GM19438 (cell line): ENCODE data around the gene E2F1.

Experiments used
- ATAC-seq: cut with Tn5 transposase; IDR thresholded peaks from one replicate; pipeline ENCODE4 v1.9.1; 2021; ENCODE audit warnings: low read depth; ENCODE audit not compliant: unreplicated experiment

Gene E2F1

GRCh38 chr20:33673114-33673409 is 13.1 kb downstream of the E2F1 start:
- ATAC-seq = no peak

GRCh38 chr20:33672426-33673113 is 13.6 kb downstream of the E2F1 start:
- ATAC-seq = no peak

GRCh38 chr20:33671573-33672288 is 14.5 kb downstream of the E2F1 start:
- no peak for ATAC-seq

- ATAC-seq = no peak
Measured at GRCh38 chr20:33670715-33671499, 15.3 kb downstream of the E2F1 start.

GRCh38 chr20:33669873-33670640 is 16.1 kb downstream of the E2F1 start:
- ATAC-seq = no peak

GRCh38 chr20:33669224-33669623 is 17.0 kb downstream of the E2F1 start:
- ATAC-seq = no peak

- no peak for ATAC-seq
Measured at GRCh38 chr20:33668466-33669155, 17.6 kb downstream of the E2F1 start.

- peak; percentile 23 for ATAC-seq
Measured at GRCh38 chr20:33667676-33668465, 18.3 kb downstream of the E2F1 start.

GRCh38 chr20:33667245-33667675 is 18.9 kb downstream of the E2F1 start:
- peak; percentile 17 for ATAC-seq

GRCh38 chr20:33666293-33667244 is 19.6 kb downstream of the E2F1 start, which contains the start of gene ACTL10:
Gene ACTL10 (plus strand): TSS chr20:33666943. CDS start chr20:33667498, 555 bp downstream.
- peak; percentile 65 for ATAC-seq

GRCh38 chr20:33664762-33665144 is 21.4 kb downstream of the E2F1 start:
- no peak for ATAC-seq

GRCh38 chr20:33664085-33664761 is 22.0 kb downstream of the E2F1 start:
- ATAC-seq = no peak

GRCh38 chr20:33663161-33664084 is 22.8 kb downstream of the E2F1 start:
- ATAC-seq = no peak

GRCh38 chr20:33662172-33662571 is 24.0 kb downstream of the E2F1 start, which contains the start of gene C20orf144:
Gene C20orf144 (plus strand): TSS chr20:33662327. CDS start chr20:33662346, 19 bp downstream.
- ATAC-seq = no peak

GRCh38 chr20:33660685-33661058 is 25.5 kb downstream of the E2F1 start:
- ATAC-seq = no peak

- no peak for ATAC-seq
Measured at GRCh38 chr20:33660035-33660684, 26.0 kb downstream of the E2F1 start.
